NCI-H2171 (cell line): ENCODE results near the gene C5AR1.
"Not testable (repeated sequence)": the region's sequence is repeated elsewhere in the genome, so short reads cannot be mapped to it uniquely, and the experiment has no call there.

Experiments used
- DNase-seq: peaks from one replicate; lab custom pipeline; 2025; lab: John Stamatoyannopoulos, UW

Gene C5AR1

DNA sequence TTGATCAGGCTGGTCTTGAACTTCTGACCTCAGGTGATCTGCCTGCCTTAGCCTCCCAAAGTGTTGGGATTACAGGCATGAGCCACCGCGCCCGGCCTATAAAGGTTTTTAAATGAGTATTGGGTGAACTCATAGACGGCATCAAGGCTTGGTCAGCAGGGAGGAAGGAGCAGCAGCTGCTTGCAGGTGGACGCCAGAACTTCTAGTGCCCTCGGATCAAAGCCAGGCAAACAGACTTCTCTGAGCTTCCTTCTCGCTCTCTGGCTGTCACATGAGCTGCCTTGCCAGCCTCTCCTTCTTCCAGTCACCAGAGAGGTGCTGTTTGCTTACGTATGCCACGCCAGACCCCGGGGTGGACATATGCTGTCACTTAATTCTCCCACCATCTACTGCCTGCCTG, 55.8 kb downstream of the C5AR1 start:
- DNase-seq, result not testable (repeated sequence)

DNA sequence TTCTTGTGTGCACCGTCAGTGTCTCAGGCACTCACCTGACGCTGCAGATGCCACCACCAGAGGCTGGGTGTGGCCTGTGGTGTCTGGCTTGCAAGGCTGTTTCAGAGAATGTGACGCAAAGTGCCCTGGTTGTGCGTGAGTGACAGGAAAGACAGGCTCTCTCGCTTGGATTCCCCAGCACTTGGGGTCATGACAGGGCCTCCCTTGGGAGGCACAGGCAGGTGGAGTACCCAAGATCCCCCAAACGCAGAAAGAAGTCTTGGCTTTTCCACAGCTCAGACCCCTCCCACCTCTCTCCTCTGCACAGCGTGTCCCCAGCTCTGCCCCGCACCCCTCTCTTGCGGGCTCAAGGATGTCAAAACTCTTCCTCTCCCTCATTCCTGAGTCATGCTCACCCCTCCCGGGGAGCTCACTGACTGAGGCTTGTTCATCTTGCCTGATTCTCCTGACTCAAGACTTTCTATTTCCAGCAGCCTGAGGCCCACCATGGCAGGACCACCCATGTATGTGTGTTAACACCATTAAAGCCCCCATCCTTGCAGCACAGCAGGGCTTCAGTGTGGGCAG, 60.5 kb downstream of the C5AR1 start:
- no peak for DNase-seq

DNA sequence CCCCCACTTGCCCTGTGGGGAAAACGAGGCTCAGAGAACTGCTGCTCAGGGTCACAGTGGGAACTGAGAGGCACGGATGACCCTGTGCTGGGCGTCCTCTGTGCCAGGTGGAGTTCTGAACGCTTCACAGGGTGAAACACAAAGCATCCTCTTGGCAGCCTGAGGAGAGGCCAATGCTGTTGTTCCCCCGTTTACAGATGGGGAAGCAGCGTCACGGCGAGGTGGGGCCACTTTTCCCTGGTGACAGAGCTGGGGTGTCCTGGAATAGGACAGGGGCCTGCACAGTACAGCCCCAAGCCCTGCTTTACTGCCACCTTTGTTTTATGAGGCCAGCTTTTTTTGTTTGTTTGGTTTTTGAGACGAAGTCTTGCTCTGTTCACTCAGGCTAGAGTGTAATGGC, 61.6 kb downstream of the C5AR1 start:
- no peak for DNase-seq
